Heart left ventricle (tissue), 16 donors: ENCODE measurements around the gene FCRLA. TPM values are rescaled to one million over a fixed set of nuclear protein-coding genes. Genes with fewer than 3 reads are reported as not detected.
A peak's percentile ranks its signal among the peaks of the same experiment; 100 is the strongest.

Experiments
- ATAC-seq, 4 donors: fragments of 200-7000 bp; cut with Tn5 transposase; one replicate each; pipeline ENCODE4 v1.9.1; 2020 to 2022; ENCODE audit warnings: moderate library complexity in 4 of 4, mild to moderate bottlenecking in 3 of 4, moderate number of reproducible peaks in 1 of 4
- DNase-seq, 5 donors: peaks; one replicate each; pipeline ENCODE4 v3.0.0-alpha.2; 2020
- H3K27ac ChIP-seq, 12 donors: fragments of 200-600 bp; sonication (generic) in 4 of 12; one replicate each; pipeline versions ENCODE4 v1.5.0 to v1.8.0; 2016 to 2022; ENCODE audit warnings: mild to moderate bottlenecking in 2 of 12
- H3K27me3 ChIP-seq, 9 donors: fragments of 200-600 bp; sonication (generic) in 2 of 9; one replicate each; pipeline versions ENCODE4 v1.5.1 to v1.8.0; 2016 to 2022; ENCODE audit warnings: mild to moderate bottlenecking in 3 of 9
- H3K36me3 ChIP-seq, 9 donors: fragments of 200-600 bp; sonication (generic) in 2 of 9; one replicate each; pipeline versions ENCODE4 v1.5.0 to v1.8.0; 2018 to 2022; ENCODE audit warnings: mild to moderate bottlenecking in 2 of 9
- H3K4me1 ChIP-seq, 12 donors: fragments of 200-600 bp; sonication (generic) in 4 of 12; one replicate each; pipeline versions ENCODE4 v1.5.0 to v1.8.0; 2016 to 2022; ENCODE audit warnings: mild to moderate bottlenecking in 3 of 12
- H3K4me3 ChIP-seq, 12 donors: fragments of 200-600 bp; sonication (generic) in 4 of 12; one replicate each; pipeline versions ENCODE4 v1.5.0 to v1.8.0; 2017 to 2022; ENCODE audit warnings: mild to moderate bottlenecking in 9 of 12, moderate library complexity in 4 of 12
- H3K9me3 ChIP-seq, 12 donors: fragments of 200-600 bp; sonication (generic) in 4 of 12; one replicate each; pipeline versions ENCODE4 v1.5.0 to v1.8.0; 2016 to 2022; ENCODE audit warnings: mild to moderate bottlenecking in 1 of 12
- POLR2A ChIP-seq, 2 donors: fragments of 450-650 bp; IDR thresholded peaks; one replicate each; pipeline ENCODE4 v1.6.1; 2017; ENCODE audit warnings: antibody characterized with exemption in 2 of 2, mild to moderate bottlenecking in 2 of 2, moderate library complexity in 2 of 2
- WGBS, 4 donors: extraction: QIAGEN DNeasy Blood & Tissue Kit in 2 of 4; methylation state at CpG; one replicate each; pipeline versions ENCODE4 v1.1.5 to v1.1.7; 2013 to 2018; 5-methylcytosine and 5-hydroxymethylcytosine counted together
- intact Hi-C, 10 donors: fragments of 100-400 bp; cut with DNase I; formaldehyde crosslinking; loops; one replicate each; pipeline versions ENCODE4 v1.11.1 to v1.14.2; 2022
- polyA plus RNA-seq, 2 donors: library from polyadenylated mRNA; stranded (reverse); fragments of 200-250 nt; gene quantifications; one replicate each; pipeline ENCODE4 v1.2.3, GENCODE V29; 2013
- total RNA-seq, 9 donors: library from RNA; depleted of rRNA in 2 of 9; stranded (reverse); fragments of >200 nt in 2 of 9; fragmentation: NEBNext Ultra II Directional in 3 of 9; extraction: Animal tissue kit (Norgen Biotek cat#: 25700) in 3 of 9; gene quantifications; one replicate each; pipeline versions ENCODE4 v1.1.0 to v1.2.4, GENCODE V29; 2016 to 2023
- TF ChIP-seq, protein P1 (sequence below), 12 donors: fragments of 200-600 bp; sonication (generic) in 4 of 12; IDR thresholded peaks; one replicate each; pipeline versions ENCODE4 v1.5.0 to v1.8.0; 2018 to 2022; ENCODE audit warnings: antibody characterized with exemption in 12 of 12, mild to moderate bottlenecking in 5 of 12
- donor health status: ischemic (EF 13 %, LVEDD 7.1; RV severe dilation, severe dysfunction).
- donor health status: healthy with polysubstance abuse.
- donor health status: DM: no; HTN: yes; CAD: no.
- donor health status: DM: no; HTN: no; CAD: no.
- donor health status: ischemic (EF 25% LVEDD 6.9; RV normal size, moderate dysfunction).
- donor health status: ischemic (EF 25% LVEDD 5.7; RV mildly dilated, moderate dysfunction).
- donor health status: healthy.
- donor health status: DM: yes; HTN: yes; CAD: no.
- donor health status: ischemic (EF 35%, LVEDD 5.7; RV mildly dilated, moderate dysfunction).
- donor health status: nonischemic (EF 11% LVEDD 7.7; RV severe dilation, severe dysfunction).
- donor health status: DM: yes; HTN: yes; CAD: no.
- donor health status: PGD.
- donor health status: ischemic (EF 29% LVEDD 5.4; RV normal size, mild dysfunction).
- donor health status: nonischemic (EF 23%, LVEDD 6.1; RV moderate dilation, normal function).

Gene FCRLA
- total and polyA plus RNA-seq, 11 donors, result 0.11 to 1.0 (median 0.23) TPM; not detected in 6

DNA sequence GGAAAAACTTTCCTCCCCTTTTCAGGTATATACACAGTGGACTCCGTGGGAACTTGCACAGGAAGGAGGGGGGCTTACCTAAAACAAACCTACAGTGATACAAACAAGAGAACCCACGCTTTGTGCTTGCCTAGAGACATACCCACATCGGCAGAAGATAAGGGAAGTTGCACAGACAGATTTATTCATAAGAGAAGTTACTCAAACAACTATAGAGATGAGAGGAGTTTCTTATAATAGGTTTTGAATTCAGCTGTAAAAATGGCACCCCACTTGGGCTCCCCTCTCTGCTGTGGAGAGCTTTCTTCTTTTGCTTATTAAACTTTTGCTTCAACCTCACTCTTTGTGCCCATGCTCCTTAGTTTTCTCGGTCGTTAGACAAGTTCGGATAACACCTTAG, 40.8 kb downstream of the FCRLA start:
- no peak for TF ChIP-seq POLR2A (IDR thresholded peaks at IDR 0.05)
- TF ChIP-seq, protein P1, sequence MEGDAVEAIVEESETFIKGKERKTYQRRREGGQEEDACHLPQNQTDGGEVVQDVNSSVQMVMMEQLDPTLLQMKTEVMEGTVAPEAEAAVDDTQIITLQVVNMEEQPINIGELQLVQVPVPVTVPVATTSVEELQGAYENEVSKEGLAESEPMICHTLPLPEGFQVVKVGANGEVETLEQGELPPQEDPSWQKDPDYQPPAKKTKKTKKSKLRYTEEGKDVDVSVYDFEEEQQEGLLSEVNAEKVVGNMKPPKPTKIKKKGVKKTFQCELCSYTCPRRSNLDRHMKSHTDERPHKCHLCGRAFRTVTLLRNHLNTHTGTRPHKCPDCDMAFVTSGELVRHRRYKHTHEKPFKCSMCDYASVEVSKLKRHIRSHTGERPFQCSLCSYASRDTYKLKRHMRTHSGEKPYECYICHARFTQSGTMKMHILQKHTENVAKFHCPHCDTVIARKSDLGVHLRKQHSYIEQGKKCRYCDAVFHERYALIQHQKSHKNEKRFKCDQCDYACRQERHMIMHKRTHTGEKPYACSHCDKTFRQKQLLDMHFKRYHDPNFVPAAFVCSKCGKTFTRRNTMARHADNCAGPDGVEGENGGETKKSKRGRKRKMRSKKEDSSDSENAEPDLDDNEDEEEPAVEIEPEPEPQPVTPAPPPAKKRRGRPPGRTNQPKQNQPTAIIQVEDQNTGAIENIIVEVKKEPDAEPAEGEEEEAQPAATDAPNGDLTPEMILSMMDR (IDR thresholded peaks at IDR 0.05), result no peak
- no peaks in the 10 kb centered on the region for H3K9me3 ChIP-seq
- H3K4me1 ChIP-seq, result peaks cover 0 to 31% (median 11%) of the 10 kb centered on the region in 12 donors
- intact Hi-C loops, result loop anchor here in 8 of 10 donors (10.0 kb wide), 4 partner anchors 183 to 353 kb away; no protein-coding TSS in a partner anchor
- no peak overlapping the region for H3K4me3 ChIP-seq
- H3K36me3 ChIP-seq, result peaks cover 0 to 20% (median 15%) of the 10 kb centered on the region in 9 donors
- H3K27ac ChIP-seq, result no peak overlapping the region
- ATAC-seq (no peak), DNase-seq (no peak)
- 60 to 73% (median 68%) methylated on average over 6 of the region's 6 CpGs for WGBS, 4 donors
- H3K27me3 ChIP-seq, result peaks cover 0 to 4% (median 0%) of the 10 kb centered on the region in 9 donors

DNA sequence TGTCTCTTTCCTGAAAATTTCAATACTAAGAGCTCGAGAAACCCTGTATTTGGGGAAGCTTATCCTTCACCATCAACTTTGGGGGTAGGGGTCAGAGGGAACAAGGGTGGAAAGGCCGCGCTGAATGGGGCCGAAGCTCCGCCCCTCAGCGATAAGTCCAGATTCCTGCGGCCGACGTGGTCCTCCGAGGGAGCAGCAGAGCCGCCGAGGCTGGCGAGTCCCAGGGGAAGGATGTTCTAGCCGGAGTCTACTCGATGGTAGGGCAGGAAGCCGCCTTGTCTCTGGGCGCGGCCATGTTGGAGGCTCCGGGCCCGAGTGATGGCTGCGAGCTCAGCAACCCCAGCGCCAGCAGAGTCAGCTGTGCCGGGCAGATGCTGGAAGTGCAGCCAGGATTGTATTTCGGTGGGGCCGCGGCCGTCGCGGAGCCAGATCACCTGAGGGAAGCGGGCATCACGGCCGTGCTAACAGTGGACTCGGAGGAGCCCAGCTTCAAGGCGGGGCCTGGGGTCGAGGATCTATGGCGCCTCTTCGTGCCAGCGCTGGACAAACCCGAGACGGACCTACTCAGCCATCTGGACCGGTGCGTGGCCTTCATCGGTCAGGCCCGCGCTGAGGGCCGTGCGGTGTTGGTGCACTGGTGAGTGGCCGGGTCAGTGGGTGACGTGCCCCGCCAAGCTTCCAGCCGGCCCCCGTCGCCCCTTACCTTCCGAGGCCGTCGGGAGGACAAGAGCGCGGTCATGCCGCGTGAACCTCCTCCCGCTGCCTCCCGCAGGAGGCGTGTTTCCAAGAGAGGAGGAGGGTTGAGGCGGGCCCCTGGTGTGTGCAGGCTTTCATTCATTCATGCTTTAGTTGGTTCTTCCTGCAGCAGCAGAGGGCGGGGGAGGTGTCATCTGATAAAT, 42.7 kb downstream of the FCRLA start, which contains the start of gene DUSP12:
Gene DUSP12 (plus strand): TSS at position 278 of the 899 bp plus-strand sequence. CDS start 16 bp downstream, at position 294.
- TF ChIP-seq, protein P1 (IDR thresholded peaks at IDR 0.05), result peak in 5 of 12 donors; percentile 10 to 57 (median 29)
- TF ChIP-seq POLR2A (IDR thresholded peaks at IDR 0.05), result peak in 1 of 2 donors; percentile 65
- Histone ChIP-seq H3K27ac (peak within 1 kb of the TSS; percentile 49 to 93 (median 88)), H3K4me1 (peaks cover 0 to 31% (median 11%) of the 10 kb centered on the region in 12 donors), H3K27me3 (peaks cover 0 to 4% (median 0%) of the 10 kb centered on the region in 9 donors), H3K36me3 (peaks cover 0 to 39% (median 34%) of the 10 kb centered on the region in 9 donors), H3K9me3 (no peaks in the 10 kb centered on the region), H3K4me3 (peak within 1 kb of the TSS; percentile 60 to 96 (median 80))
- DNase-seq (peak; percentile 95 to 97 (median 96)), ATAC-seq (peak; percentile 99 to 100 (median 100))
- WGBS, 4 donors, result 0 to 2% (median 0%) methylated on average over 19 to 65 of the region's 65 CpGs
- intact Hi-C loops, result loop anchor here in 9 of 10 donors (2.0 to 10.0 kb wide), 5 partner anchors 15 to 355 kb away; no protein-coding TSS in a partner anchor

DNA sequence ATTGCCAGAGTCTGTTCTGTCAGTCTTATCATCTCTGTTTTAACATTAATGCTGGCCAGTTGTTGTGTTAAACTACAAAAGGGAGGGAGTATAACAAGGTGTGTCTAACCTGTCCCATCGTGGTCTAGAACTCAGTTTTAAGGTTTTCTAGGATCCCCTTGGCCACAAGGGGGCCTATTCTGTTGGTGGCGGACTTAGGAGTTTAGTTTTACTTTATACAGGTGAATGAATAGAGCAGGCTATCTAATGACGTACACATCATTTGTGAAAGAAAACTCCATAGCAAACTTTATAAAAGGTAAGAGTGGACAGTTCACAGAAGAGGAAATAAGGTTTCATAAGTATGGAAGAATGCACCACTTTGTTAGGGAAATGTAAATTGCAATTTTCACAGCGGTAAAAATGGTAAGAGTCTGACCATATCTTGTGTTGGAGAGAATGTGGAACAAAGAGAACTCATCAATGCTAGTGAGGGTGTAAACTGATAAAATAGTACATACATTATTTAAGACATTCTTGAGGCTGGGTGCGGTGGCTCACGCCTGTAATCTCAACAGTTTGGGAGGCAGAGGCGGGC, 56.6 kb downstream of the FCRLA start:
- Histone ChIP-seq H3K27me3 (no peaks in the 10 kb centered on the region), H3K36me3 (peaks cover 0 to 18% (median 7%) of the 10 kb centered on the region in 9 donors), H3K4me3 (no peak overlapping the region), H3K27ac (no peak overlapping the region), H3K4me1 (peaks cover 0 to 29% (median 16%) of the 10 kb centered on the region in 12 donors), H3K9me3 (no peaks in the 10 kb centered on the region)
- WGBS, 4 donors, result 73 to 83% (median 78%) methylated on average over 7 of the region's 7 CpGs
- DNase-seq, result no peak
- intact Hi-C loops, result loop anchor here in 1 of 10 donors (2.0 kb wide), 1 partner anchor 13 kb away; no protein-coding TSS in a partner anchor
- no peak for TF ChIP-seq POLR2A (IDR thresholded peaks at IDR 0.05)
- TF ChIP-seq, protein P1 (IDR thresholded peaks at IDR 0.05), result peak in 11 of 12 donors; percentile 7 to 54 (median 28)
- no peak for ATAC-seq

Other genes starting within 250 kb of the FCRLA start
- gene FCGR2A, start 201.8 kb upstream of the FCRLA start, total RNA-seq, result 100 to 1,000 TPM in 1 of 9 donors, 10 to 100 TPM in 7, 1 to 10 TPM in 1; 9.7 to 131 (median 11.7) TPM
- gene FCGR2A, start 201.8 kb upstream of the FCRLA start, polyA plus RNA-seq, result 10 to 100 TPM in 1 of 2 donors, 1 to 10 TPM in 1; 5.2 to 11.4 TPM
- 1 to 10 TPM in 3 of 9 donors, under 1 TPM in 6; 0.27 to 5.9 (median 0.93) TPM for gene HSPA6, start 182.7 kb upstream of the FCRLA start, total RNA-seq
- 1 to 10 TPM in 1 of 2 donors, under 1 TPM in 1; 0.65 to 1.3 TPM for gene HSPA6, start 182.7 kb upstream of the FCRLA start, polyA plus RNA-seq
- 100 to 1,000 TPM in 1 of 9 donors, 10 to 100 TPM in 3, 1 to 10 TPM in 5; 1.8 to 204 (median 9.2) TPM for gene FCGR3A, start 157.4 kb upstream of the FCRLA start, total RNA-seq
- 1 to 10 TPM; 3.2 to 9.9 TPM for gene FCGR3A, start 157.4 kb upstream of the FCRLA start, polyA plus RNA-seq
- gene FCGR3B, start 76.1 kb upstream of the FCRLA start, total RNA-seq, result 10 to 100 TPM in 1 of 9 donors, 1 to 10 TPM in 8; 1.3 to 12.7 (median 1.7) TPM
- gene FCGR3B, start 76.1 kb upstream of the FCRLA start, polyA plus RNA-seq, result under 1 TPM; 0.15 to 0.37 TPM
- 10 to 100 TPM in 2 of 9 donors, 1 to 10 TPM in 7; 3.8 to 51.6 (median 5.6) TPM for gene FCGR2B, start 44.1 kb upstream of the FCRLA start, total RNA-seq
- gene FCGR2B, start 44.1 kb upstream of the FCRLA start, polyA plus RNA-seq, result 1 to 10 TPM; 2.5 to 3.5 TPM
- gene FCRLB, start 14.3 kb downstream of the FCRLA start, total RNA-seq, result under 1 TPM; 0.22 to 0.75 (median 0.48) TPM
- under 1 TPM; 0.30 to 0.46 TPM for gene FCRLB, start 14.3 kb downstream of the FCRLA start, polyA plus RNA-seq
- 10 to 100 TPM in 1 of 9 donors, 1 to 10 TPM in 8; 5.2 to 10.0 (median 7.1) TPM for gene DUSP12, start 42.6 kb downstream of the FCRLA start, total RNA-seq
- 10 to 100 TPM in 1 of 2 donors, 1 to 10 TPM in 1; 5.8 to 18.1 TPM for gene DUSP12, start 42.6 kb downstream of the FCRLA start, polyA plus RNA-seq
- gene ATF6, start 59.1 kb downstream of the FCRLA start, total RNA-seq, result 10 to 100 TPM; 13.3 to 24.4 (median 17.6) TPM
- gene ATF6, start 59.1 kb downstream of the FCRLA start, polyA plus RNA-seq, result 10 to 100 TPM in 1 of 2 donors, 1 to 10 TPM in 1; 3.0 to 16.2 TPM